Mucosa of descending colon (tissue), 3 donors: ENCODE measurements around the gene TFR2. TPM values are rescaled to one million over a fixed set of nuclear protein-coding genes. Genes with fewer than 3 reads are reported as not detected.

Experiments used
- ATAC-seq: fragments of 200-7000 bp; cut with Tn5 transposase; one replicate; pipeline ENCODE4 v1.9.1; 2020; ENCODE audit warnings: mild to moderate bottlenecking, moderate library complexity
- DNase-seq, 3 donors: peaks; one replicate each; pipeline ENCODE4 v3.0.0-alpha.2; 2020
- H3K36me3 ChIP-seq: fragments of 200-600 bp; one replicate; pipeline ENCODE4 v1.8.0; 2021; ENCODE audit warnings: low read depth, mild to moderate bottlenecking
- H3K4me1 ChIP-seq: fragments of 200-600 bp; one replicate; pipeline ENCODE4 v1.8.0; 2021; ENCODE audit warnings: low read depth, mild to moderate bottlenecking
- H3K4me3 ChIP-seq: fragments of 200-600 bp; one replicate; pipeline ENCODE4 v1.8.0; 2021; ENCODE audit warnings: mild to moderate bottlenecking
- H3K9me3 ChIP-seq: fragments of 200-600 bp; one replicate; pipeline ENCODE4 v1.8.0; 2021; ENCODE audit warnings: mild to moderate bottlenecking
- intact Hi-C, 2 donors: fragments of 100-400 bp; cut with DNase I in 1 of 2; cut with micrococcal nuclease in 1 of 2; formaldehyde crosslinking; loops; one replicate each; pipeline versions ENCODE4 v1.11.0 to v1.11.1; 2022; cut with DNase I, micrococcal nuclease
- total RNA-seq, 3 donors: library from RNA; stranded (reverse); fragmentation: NEBNext Ultra II Directional in 2 of 3; extraction: Animal tissue kit (Norgen Biotek cat#: 25700) in 2 of 3; gene quantifications; one replicate each; pipeline versions ENCODE4 v1.2.1 to v1.2.4, GENCODE V29; 2021 to 2023
- TF ChIP-seq, protein P1 (sequence below): fragments of 200-600 bp; IDR thresholded peaks from one replicate; pipeline ENCODE4 v1.8.0; 2022; ENCODE audit warnings: antibody characterized with exemption, mild to moderate bottlenecking
- donor health status: DM: no; HTN: no; CAD: no; lungs with moderate emphysema.
- donor health status: DM: no; HTN: no; CAD: no.
- donor health status: DM: no; HTN: yes; CAD: no.

The TFR2 gene
- total RNA-seq, 3 donors from 2014 or later, result 0.57 to 1.2 (median 1.1) TPM

DNA sequence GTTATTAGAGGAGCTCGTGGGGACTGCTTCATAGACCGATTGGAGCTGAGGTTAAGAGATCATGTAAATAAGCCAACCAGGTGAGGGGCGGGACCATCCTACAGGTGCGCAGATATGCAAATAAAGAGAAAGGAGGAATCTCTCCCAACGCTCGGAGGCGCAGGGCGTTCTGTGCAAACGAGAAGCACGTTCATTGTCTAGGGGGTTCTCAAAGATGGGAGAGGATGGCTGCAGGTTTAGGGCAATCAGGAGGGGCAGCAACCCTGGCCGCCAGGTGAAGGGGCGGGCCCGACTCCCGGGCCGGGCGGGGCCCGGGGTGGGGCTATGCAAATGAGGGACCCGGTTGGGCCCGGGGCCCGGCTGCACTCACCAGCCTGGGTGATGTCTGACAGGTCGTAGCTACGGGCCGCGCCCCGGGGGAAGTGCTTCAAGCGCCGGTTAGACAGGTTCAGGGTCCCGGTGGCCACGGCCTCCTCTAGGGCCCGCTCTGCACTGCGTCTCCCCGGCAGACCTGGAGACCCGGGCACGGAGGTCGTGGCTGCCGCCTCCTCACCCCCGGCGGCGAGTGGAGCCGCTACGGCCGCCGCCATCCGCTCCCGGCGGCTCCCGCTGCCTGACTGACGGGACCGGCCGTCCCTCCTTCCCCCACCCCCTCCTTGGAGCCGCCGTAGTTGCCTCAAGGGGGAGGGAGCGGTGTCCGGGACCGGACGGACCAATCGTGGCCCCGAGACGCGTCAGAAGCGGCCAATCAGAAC is 55.7 kb downstream of the TFR2 start, which contains the start of gene LRCH4:
TSS of gene LRCH4 (minus strand) at position 619 of the 755 bp plus-strand sequence. CDS start at position 590, 29 bp downstream.
- Histone ChIP-seq H3K9me3 (no peaks in the 10 kb centered on the region), H3K4me1 (peaks cover 31% of the 10 kb centered on the region), H3K36me3 (peaks cover 8% of the 10 kb centered on the region), H3K4me3 (peak within 1 kb of the TSS; percentile 98)
- peak; percentile 85 to 88 (median 87) for DNase-seq
- TF ChIP-seq, protein P1, sequence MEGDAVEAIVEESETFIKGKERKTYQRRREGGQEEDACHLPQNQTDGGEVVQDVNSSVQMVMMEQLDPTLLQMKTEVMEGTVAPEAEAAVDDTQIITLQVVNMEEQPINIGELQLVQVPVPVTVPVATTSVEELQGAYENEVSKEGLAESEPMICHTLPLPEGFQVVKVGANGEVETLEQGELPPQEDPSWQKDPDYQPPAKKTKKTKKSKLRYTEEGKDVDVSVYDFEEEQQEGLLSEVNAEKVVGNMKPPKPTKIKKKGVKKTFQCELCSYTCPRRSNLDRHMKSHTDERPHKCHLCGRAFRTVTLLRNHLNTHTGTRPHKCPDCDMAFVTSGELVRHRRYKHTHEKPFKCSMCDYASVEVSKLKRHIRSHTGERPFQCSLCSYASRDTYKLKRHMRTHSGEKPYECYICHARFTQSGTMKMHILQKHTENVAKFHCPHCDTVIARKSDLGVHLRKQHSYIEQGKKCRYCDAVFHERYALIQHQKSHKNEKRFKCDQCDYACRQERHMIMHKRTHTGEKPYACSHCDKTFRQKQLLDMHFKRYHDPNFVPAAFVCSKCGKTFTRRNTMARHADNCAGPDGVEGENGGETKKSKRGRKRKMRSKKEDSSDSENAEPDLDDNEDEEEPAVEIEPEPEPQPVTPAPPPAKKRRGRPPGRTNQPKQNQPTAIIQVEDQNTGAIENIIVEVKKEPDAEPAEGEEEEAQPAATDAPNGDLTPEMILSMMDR, result no peak
- intact Hi-C loops, result no loop called here
- ATAC-seq, result peak; percentile 85

DNA sequence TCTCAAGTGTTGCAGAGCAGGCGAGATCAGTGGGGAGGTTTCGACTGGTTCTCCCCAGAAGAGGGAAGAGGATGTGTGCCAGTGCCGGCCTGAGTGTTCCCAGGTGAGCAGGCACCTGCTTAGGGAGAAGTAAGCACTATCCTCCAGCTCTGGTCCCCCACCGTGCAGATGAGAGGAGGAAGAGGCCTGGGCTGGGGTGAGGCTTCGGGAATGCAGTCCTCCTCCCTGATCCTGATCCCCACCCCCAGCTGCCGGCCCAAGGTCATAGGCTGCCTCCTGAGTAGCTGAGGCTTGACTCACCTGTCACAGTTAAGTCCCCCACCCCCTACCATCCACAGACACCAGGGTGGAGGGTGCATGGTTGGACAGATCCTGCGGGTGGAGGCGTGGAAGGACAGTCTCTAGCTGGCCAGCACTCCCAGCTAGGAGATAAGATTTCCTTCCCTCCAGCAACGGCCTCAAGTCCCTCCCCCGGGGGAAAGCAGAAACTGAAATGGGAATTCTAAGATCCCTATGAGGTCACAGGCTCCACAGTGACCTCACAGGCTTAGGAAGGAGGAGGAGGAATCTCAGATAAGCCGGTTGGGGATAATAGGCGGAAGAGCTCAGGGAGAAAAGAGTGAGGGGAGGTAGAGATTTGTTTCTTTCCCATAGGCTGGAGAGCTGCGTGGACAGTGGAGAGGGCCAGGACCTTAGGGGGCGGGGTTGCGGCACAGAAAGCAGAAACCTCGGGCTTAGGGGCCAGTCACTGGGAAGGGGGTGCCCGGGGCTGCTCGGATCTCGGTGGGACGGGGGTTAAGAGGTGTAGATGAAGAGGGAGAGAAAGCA is 56.5 kb downstream of the TFR2 start:
- intact Hi-C loops, result no loop called here
- TF ChIP-seq, protein P1, result no peak
- DNase-seq (peak; percentile 69 to 84 (median 79)), ATAC-seq (peak; percentile 3)
- Histone ChIP-seq H3K36me3 (peaks cover 8% of the 10 kb centered on the region), H3K4me1 (peaks cover 31% of the 10 kb centered on the region), H3K9me3 (no peaks in the 10 kb centered on the region), H3K4me3 (peak overlapping the region; percentile 98)

- intact Hi-C loops, result no loop called here
- no peak for ATAC-seq
- Histone ChIP-seq H3K36me3 (peaks cover 8% of the 10 kb centered on the region), H3K9me3 (no peaks in the 10 kb centered on the region), H3K4me3 (no peak overlapping the region), H3K4me1 (peaks cover 31% of the 10 kb centered on the region)
- TF ChIP-seq, protein P1, result no peak
- peak in 2 of 3 donors; percentile 45 to 53 for DNase-seq
Measured at GRCh38 chr7:100584054-100584682, 57.2 kb downstream of the TFR2 start.

GRCh38 chr7:100583132-100584053 is 58.0 kb downstream of the TFR2 start:
- ATAC-seq (no peak), DNase-seq (peak; percentile 66 to 89 (median 69))
- Histone ChIP-seq H3K4me3 (no peak overlapping the region), H3K9me3 (no peaks in the 10 kb centered on the region), H3K4me1 (peaks cover 31% of the 10 kb centered on the region), H3K36me3 (peaks cover 8% of the 10 kb centered on the region)
- intact Hi-C loops, result no loop called here
- TF ChIP-seq, protein P1, result no peak
